ENCODE results near the gene GPHA2.

Gene GPHA2

GRCh38 chr11:64929625-64930024 is 6.1 kb downstream of the GPHA2 start:
- DNase-seq, result no peak

- no peak for DNase-seq
These were observed 6.7 kb downstream of the GPHA2 start for GRCh38 chr11:64928957-64929356.

GRCh38 chr11:64926689-64927088 is 9.0 kb downstream of the GPHA2 start:
- no peak for DNase-seq

GRCh38 chr11:64925536-64926436 is 9.9 kb downstream of the GPHA2 start:
- DNase-seq, result no peak

- DNase-seq, result no peak
These were observed 10.8 kb downstream of the GPHA2 start for GRCh38 chr11:64924910-64925284.

- peak; percentile 79 to 90 for DNase-seq
These were observed 11.5 kb downstream of the GPHA2 start, which contains the start of gene PPP2R5B for GRCh38 chr11:64923944-64924909. Gene PPP2R5B, plus strand, starts transcription at chr11:64924689. Its CDS starts 1,046 bp downstream, at chr11:64925735.

GRCh38 chr11:64923151-64923661 is 12.5 kb downstream of the GPHA2 start:
- DNase-seq, result no peak

GRCh38 chr11:64921384-64921783 is 14.3 kb downstream of the GPHA2 start:
- DNase-seq, result no peak

GRCh38 chr11:64920124-64920523 is 15.6 kb downstream of the GPHA2 start:
- DNase-seq, result no peak

- DNase-seq, result no peak
These were observed 16.1 kb downstream of the GPHA2 start for GRCh38 chr11:64919627-64920026.

GRCh38 chr11:64918017-64918416 is 17.7 kb downstream of the GPHA2 start:
- peak in 1 of 2 experiments; percentile 7 for DNase-seq

- no peak for DNase-seq
These were observed 18.1 kb downstream of the GPHA2 start for GRCh38 chr11:64917663-64917995.

GRCh38 chr11:64916775-64917662 is 18.7 kb downstream of the GPHA2 start, which contains the start of gene ATG2A:
Gene ATG2A, minus strand, starts transcription at chr11:64917209. Its CDS starts 74 bp downstream, at chr11:64917135.
- peak; percentile 98 for DNase-seq

GRCh38 chr11:64916040-64916774 is 19.5 kb downstream of the GPHA2 start:
- DNase-seq, result no peak

GRCh38 chr11:64915376-64915887 is 20.3 kb downstream of the GPHA2 start:
- no peak for DNase-seq

GRCh38 chr11:64914123-64914522 is 21.6 kb downstream of the GPHA2 start:
- no peak for DNase-seq

GRCh38 chr11:64913171-64913727 is 22.4 kb downstream of the GPHA2 start:
- DNase-seq, result no peak

- no peak for DNase-seq
These were observed 24.0 kb downstream of the GPHA2 start for GRCh38 chr11:64911689-64912088.

- DNase-seq, result no peak
These were observed 24.6 kb downstream of the GPHA2 start for GRCh38 chr11:64911142-64911541.

- no peak for DNase-seq
These were observed 25.1 kb downstream of the GPHA2 start for GRCh38 chr11:64910451-64911093.

Measured in SHP77 (cell line).